Endodermal cell (in vitro differentiated cells): Measurements from ENCODE around the gene ARHGAP8. TPM values are rescaled to one million over a fixed set of nuclear protein-coding genes. Genes with fewer than 3 reads are reported as not detected.

Experiments
- DNase-seq: peaks from one replicate; pipeline ENCODE4 v3.0.0-alpha.2; 2017
- H3K27ac ChIP-seq: 2 replicates; pipeline ENCODE4 v1.5.1; 2013; ENCODE audit warnings: mild to moderate bottlenecking, low read depth, low read length, moderate library complexity
- H3K27me3 ChIP-seq: 2 replicates; pipeline ENCODE4 v1.6.1; 2013; ENCODE audit warnings: mild to moderate bottlenecking, low read length, moderate library complexity; ENCODE audit not compliant: insufficient read depth, control insufficient read depth, poor library complexity, severe bottlenecking
- H3K36me3 ChIP-seq: 2 replicates; pipeline ENCODE4 v1.7.0; 2013; ENCODE audit warnings: mild to moderate bottlenecking, low read length, moderate library complexity; ENCODE audit not compliant: control insufficient read depth, insufficient read depth
- H3K4me1 ChIP-seq: one replicate; pipeline ENCODE4 v1.7.0; 2013; ENCODE audit warnings: low read length; ENCODE audit not compliant: control insufficient read depth, insufficient read depth
- H3K4me3 ChIP-seq: 2 replicates; pipeline ENCODE4 v1.5.1; 2013; ENCODE audit warnings: mild to moderate bottlenecking, low read length, moderate library complexity
- H3K9ac ChIP-seq: 2 replicates; pipeline ENCODE4 v1.6.1; 2013; ENCODE audit warnings: mild to moderate bottlenecking, low read length, moderate library complexity; ENCODE audit not compliant: poor library complexity, severe bottlenecking; ENCODE audit errors: extremely low read depth
- H3K9me3 ChIP-seq: 2 replicates; pipeline ENCODE4 v1.6.1; 2013; ENCODE audit warnings: mild to moderate bottlenecking, low read length, moderate library complexity; ENCODE audit not compliant: control insufficient read depth
- H3K27ac Mint-ChIP-seq: 2 replicates; pipeline ENCODE4 v1.8.0; 2020; ENCODE audit warnings: mixed read lengths
- H3K27me3 Mint-ChIP-seq: 2 replicates; pipeline ENCODE4 v1.8.0; 2021; ENCODE audit warnings: mild to moderate bottlenecking, mixed read lengths; ENCODE audit not compliant: insufficient read depth
- H3K36me3 Mint-ChIP-seq: 2 replicates; pipeline ENCODE4 v1.8.0; 2020; ENCODE audit warnings: low read depth, mixed read lengths
- H3K4me1 Mint-ChIP-seq: 2 replicates; pipeline ENCODE4 v1.8.0; 2020; ENCODE audit warnings: mixed read lengths
- H3K4me3 Mint-ChIP-seq: 2 replicates; pipeline ENCODE4 v1.8.0; 2020; ENCODE audit warnings: mild to moderate bottlenecking, moderate library complexity, mixed read lengths
- H3K9me3 Mint-ChIP-seq: 2 replicates; pipeline ENCODE4 v1.8.0; 2020; ENCODE audit warnings: mild to moderate bottlenecking, mixed read lengths
- CTCF ChIP-seq: fragments of 200-600 bp; sonication (generic); conservative IDR thresholded peaks from 2 replicates; pipeline ENCODE4 v1.5.0; 2021; ENCODE audit warnings: antibody characterized with exemption, mild to moderate bottlenecking
- WGBS, 2 experiments: methylation state at CpG; one replicate each; pipeline versions ENCODE4 v1.1.5 to v1.1.7; 2013; ENCODE audit warnings: missing lambda C conversion rate in 2 of 2, mixed read lengths in 1 of 2; ENCODE audit not compliant: insufficient coverage in 1 of 2, insufficient read length in 1 of 2; 5-methylcytosine and 5-hydroxymethylcytosine counted together
- total RNA-seq, 2 donors: library from RNA; stranded (reverse); fragmentation: NEBNext Ultra II Directional in 1 of 2; extraction: Animal tissue kit (Norgen Biotek cat#: 25700) in 1 of 2; gene quantifications; 2 replicates in 1 of 2; 3 replicates in 1 of 2; pipeline ENCODE4 v1.2.1, GENCODE V29; 2021

Gene ARHGAP8
- total RNA-seq, 2 donors from 2014 or later: 45.2 to 51.3 TPM

GRCh38 chr22:44891293-44891747 lies 138.9 kb downstream of the ARHGAP8 start:
- no peak for TF ChIP-seq CTCF
- H3K4me3 ChIP-seq: no peak overlapping the region
- Mint-ChIP-seq H3K9me3 (no peaks in the 10 kb centered on the region), H3K36me3 (peaks cover 23% of the 10 kb centered on the region), H3K27ac (no peak overlapping the region), H3K4me3 (no peak overlapping the region), H3K4me1 (no peaks in the 10 kb centered on the region), H3K27me3 (no peaks in the 10 kb centered on the region)
- no peak overlapping the region for H3K9ac ChIP-seq
- DNase-seq: no peak
- H3K4me1 ChIP-seq: no peaks in the 10 kb centered on the region
- 89 to 95% methylated on average over 4 to 11 of the region's 11 CpGs for WGBS, 2 experiments
- no peak overlapping the region for H3K27ac ChIP-seq
- no peaks in the 10 kb centered on the region for H3K27me3 ChIP-seq
- peaks cover 31% of the 10 kb centered on the region for H3K36me3 ChIP-seq
- H3K9me3 ChIP-seq: no peaks in the 10 kb centered on the region

GRCh38 chr22:44891791-44892190 lies 139.4 kb downstream of the ARHGAP8 start:
- Histone ChIP-seq H3K4me1 (no peaks in the 10 kb centered on the region), H3K9ac (no peak overlapping the region), H3K36me3 (peaks cover 29% of the 10 kb centered on the region), H3K4me3 (no peak overlapping the region), H3K9me3 (no peaks in the 10 kb centered on the region), H3K27ac (no peak overlapping the region), H3K27me3 (no peaks in the 10 kb centered on the region)
- Mint-ChIP-seq H3K36me3 (peaks cover 22% of the 10 kb centered on the region), H3K9me3 (no peaks in the 10 kb centered on the region), H3K27me3 (no peaks in the 10 kb centered on the region), H3K4me3 (no peak overlapping the region), H3K27ac (no peak overlapping the region), H3K4me1 (no peaks in the 10 kb centered on the region)
- DNase-seq: peak; percentile 28
- no peak for TF ChIP-seq CTCF
- 93 to 96% methylated on average over 9 to 11 of the region's 11 CpGs for WGBS, 2 experiments

- H3K4me1 Mint-ChIP-seq: no peaks in the 10 kb centered on the region
- Histone ChIP-seq H3K9me3 (no peaks in the 10 kb centered on the region), H3K4me3 (no peak overlapping the region), H3K9ac (no peak overlapping the region), H3K27me3 (no peaks in the 10 kb centered on the region), H3K27ac (no peak overlapping the region), H3K4me1 (no peaks in the 10 kb centered on the region), H3K36me3 (peaks cover 29% of the 10 kb centered on the region)
- peak; percentile 37 for DNase-seq
- H3K27me3 Mint-ChIP-seq: no peaks in the 10 kb centered on the region
- TF ChIP-seq CTCF: no peak
- WGBS, 2 experiments: 91 to 100% methylated on average over 9 to 13 of the region's 13 CpGs
- H3K36me3 Mint-ChIP-seq: peaks cover 25% of the 10 kb centered on the region
- no peak overlapping the region for H3K27ac Mint-ChIP-seq
- no peaks in the 10 kb centered on the region for H3K9me3 Mint-ChIP-seq
- H3K4me3 Mint-ChIP-seq: no peak overlapping the region
Observed at GRCh38 chr22:44892243-44892642, 139.9 kb downstream of the ARHGAP8 start.
